Trophoblast cell (in vitro differentiated cells and primary cell): Measurements from ENCODE around the gene KRT83.

ENCODE experiments used
- DNase-seq, 2 donors: peaks; one replicate each; pipeline ENCODE4 v3.0.0-alpha.2; 2016
- H2AFZ ChIP-seq: 2 replicates; pipeline ENCODE4 v1.6.1; 2013; ENCODE audit warnings: low read length, moderate library complexity, mild to moderate bottlenecking; ENCODE audit not compliant: insufficient read depth, poor library complexity
- H2AK5ac ChIP-seq: 2 replicates; pipeline ENCODE4 v1.6.1; 2013; ENCODE audit warnings: mild to moderate bottlenecking, low read length
- H2BK120ac ChIP-seq: 2 replicates; pipeline ENCODE4 v1.6.1; 2013; ENCODE audit warnings: low read length, mild to moderate bottlenecking, moderate library complexity; ENCODE audit not compliant: insufficient read depth, poor library complexity
- H2BK12ac ChIP-seq: 2 replicates; pipeline ENCODE4 v1.6.1; 2013; ENCODE audit warnings: mild to moderate bottlenecking, low read length, moderate library complexity
- H2BK5ac ChIP-seq: 2 replicates; pipeline ENCODE4 v1.6.1; 2013; ENCODE audit warnings: low read length, low read depth, moderate library complexity, mild to moderate bottlenecking; ENCODE audit not compliant: poor library complexity
- H3K14ac ChIP-seq: 2 replicates; pipeline ENCODE4 v1.6.1; 2013; ENCODE audit warnings: mild to moderate bottlenecking, low read length
- H3K18ac ChIP-seq: 2 replicates; pipeline ENCODE4 v1.6.1; 2013; ENCODE audit warnings: mild to moderate bottlenecking, low read length
- H3K23ac ChIP-seq: 2 replicates; pipeline ENCODE4 v1.6.1; 2013; ENCODE audit warnings: low read length
- H3K27ac ChIP-seq: 2 replicates; pipeline ENCODE4 v1.5.1; 2013; ENCODE audit warnings: low read depth, mild to moderate bottlenecking, inconsistent platforms, low read length, moderate library complexity
- H3K27me3 ChIP-seq: 2 replicates; pipeline ENCODE4 v1.6.1; 2013; ENCODE audit warnings: inconsistent platforms, mild to moderate bottlenecking, low read length, moderate library complexity; ENCODE audit not compliant: insufficient read depth
- H3K36me3 ChIP-seq, 2 experiments: 1 replicate in 1 of 2; 2 replicates in 1 of 2; pipeline ENCODE4 v1.6.1; 2013; ENCODE audit warnings: low read length in 2 of 2, mild to moderate bottlenecking in 2 of 2, moderate library complexity in 1 of 2; ENCODE audit not compliant: insufficient read depth in 2 of 2, control insufficient read depth in 1 of 2
- H3K4ac ChIP-seq: 2 replicates; pipeline ENCODE4 v1.6.1; 2013; ENCODE audit warnings: low read depth, mild to moderate bottlenecking, low read length, moderate library complexity
- H3K4me1 ChIP-seq, 2 experiments: 1 replicate in 1 of 2; 2 replicates in 1 of 2; pipeline ENCODE4 v1.6.1; 2013; ENCODE audit warnings: low read length in 2 of 2, mild to moderate bottlenecking in 2 of 2, moderate library complexity in 1 of 2; ENCODE audit not compliant: insufficient read depth in 2 of 2, control insufficient read depth in 1 of 2
- H3K4me2 ChIP-seq: 2 replicates; pipeline ENCODE4 v1.6.1; 2013; ENCODE audit warnings: inconsistent platforms, mild to moderate bottlenecking, low read length, moderate library complexity
- H3K4me3 ChIP-seq: 2 replicates; pipeline ENCODE4 v1.5.1; 2013; ENCODE audit warnings: mild to moderate bottlenecking, low read depth, low read length, inconsistent platforms
- H3K79me1 ChIP-seq: one replicate; pipeline ENCODE4 v1.6.1; 2013; ENCODE audit warnings: low read length
- H3K79me2 ChIP-seq: 2 replicates; pipeline ENCODE4 v1.6.1; 2013; ENCODE audit warnings: low read length, mild to moderate bottlenecking; ENCODE audit not compliant: control insufficient read depth, insufficient read depth, poor library complexity
- H3K9ac ChIP-seq: 2 replicates; pipeline ENCODE4 v1.6.1; 2013; ENCODE audit warnings: mild to moderate bottlenecking, low read length
- H3K9me3 ChIP-seq: 2 replicates; pipeline ENCODE4 v1.6.1; 2013; ENCODE audit warnings: low read depth, mild to moderate bottlenecking, control low read depth, inconsistent platforms, low read length; ENCODE audit not compliant: insufficient read depth
- H4K12ac ChIP-seq: 2 replicates; pipeline ENCODE4 v1.6.1; 2013; ENCODE audit warnings: low read depth, mild to moderate bottlenecking, low read length, moderate library complexity
- H4K8ac ChIP-seq: 2 replicates; pipeline ENCODE4 v1.6.1; 2013; ENCODE audit warnings: low read depth, mild to moderate bottlenecking, low read length, moderate library complexity
- H4K91ac ChIP-seq: one replicate; pipeline ENCODE4 v1.6.1; 2013; ENCODE audit warnings: low read depth, mild to moderate bottlenecking, low read length, moderate library complexity
- WGBS: extraction: QIAGEN DNeasy Blood & Tissue Kit; methylation state at CpG from one replicate; pipeline ENCODE4 v1.1.7; 2013; ENCODE audit warnings: missing lambda C conversion rate; ENCODE audit not compliant: insufficient read length, insufficient coverage; ENCODE audit errors: extremely low coverage; 5-methylcytosine and 5-hydroxymethylcytosine counted together

Gene KRT83

DNA sequence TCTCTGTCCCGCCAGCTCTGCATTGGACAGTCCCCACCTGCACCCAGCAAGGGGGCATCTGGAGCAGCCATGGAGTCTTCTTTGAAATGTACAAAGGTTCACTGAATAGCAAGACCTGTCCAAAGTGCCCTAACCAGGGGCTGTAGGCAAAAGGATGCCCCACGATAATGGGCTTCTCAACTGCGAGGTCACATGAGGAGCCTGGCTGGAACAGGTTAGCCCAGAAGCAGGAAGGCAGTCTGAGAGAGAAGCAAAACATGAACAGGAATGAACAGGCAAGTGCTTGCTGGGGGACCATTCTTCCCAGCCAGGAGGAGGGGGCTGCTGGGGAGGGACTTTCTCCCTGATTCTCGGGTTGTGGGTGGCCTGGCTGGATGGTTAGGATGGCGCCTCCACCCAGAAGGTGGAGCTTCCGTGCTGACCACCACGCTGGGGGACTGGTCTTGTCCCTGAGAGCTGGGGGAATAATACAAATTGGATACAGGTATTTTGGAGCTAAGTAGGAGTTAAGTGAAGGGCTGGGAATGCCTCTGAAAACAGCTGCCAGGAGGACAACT lies 39.0 kb upstream of the KRT83 start:
- no CpG with 5 or more reads among the region's 7 CpGs for whole genome bisulfite sequencing
- H3K4me1 ChIP-seq, result no peaks in the 10 kb centered on the region
- H3K27ac ChIP-seq, result no peak overlapping the region
- no peak overlapping the region for H2AK5ac ChIP-seq
- no peak overlapping the region for H4K91ac ChIP-seq
- no peak overlapping the region for H2BK12ac ChIP-seq
- no peaks in the 10 kb centered on the region for H3K27me3 ChIP-seq
- H3K9me3 ChIP-seq, result peaks cover 2% of the 10 kb centered on the region
- H3K79me2 ChIP-seq, result no peaks in the 10 kb centered on the region
- H3K18ac ChIP-seq, result no peak overlapping the region
- H3K79me1 ChIP-seq, result no peaks in the 10 kb centered on the region
- H3K4me3 ChIP-seq, result no peak overlapping the region
- no peak overlapping the region for H3K23ac ChIP-seq
- H4K8ac ChIP-seq, result no peak overlapping the region
- H2AFZ ChIP-seq, result no peak overlapping the region
- H2BK5ac ChIP-seq, result no peak overlapping the region
- H3K14ac ChIP-seq, result no peak overlapping the region
- DNase-seq, result no peak
- no peaks in the 10 kb centered on the region for H3K36me3 ChIP-seq
- H3K4me2 ChIP-seq, result no peak overlapping the region
- no peak overlapping the region for H4K12ac ChIP-seq
- no peak overlapping the region for H3K4ac ChIP-seq
- H2BK120ac ChIP-seq, result no peak overlapping the region
- H3K9ac ChIP-seq, result no peak overlapping the region

DNA sequence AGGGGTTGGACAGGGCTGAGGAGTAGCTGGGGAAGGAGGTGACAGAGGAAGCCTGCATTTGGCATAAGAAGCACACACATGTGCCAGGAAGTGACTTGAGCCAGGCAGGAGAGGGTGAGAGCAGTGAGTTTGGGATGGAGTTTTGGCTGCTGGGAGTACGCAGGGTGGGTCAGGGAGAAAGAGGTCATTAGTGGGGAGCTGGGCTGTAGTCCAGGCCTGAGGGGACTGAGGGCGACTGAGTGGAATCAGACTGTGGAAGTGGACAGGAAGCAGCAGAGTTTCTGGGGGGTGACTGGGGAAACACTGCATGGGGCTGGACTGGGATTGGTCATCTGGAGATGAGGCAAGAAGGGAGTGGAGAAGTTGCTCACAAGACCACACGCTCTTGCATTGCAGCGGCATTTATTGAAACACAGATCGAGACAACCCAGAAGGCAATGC lies 38.4 kb upstream of the KRT83 start:
- no peaks in the 10 kb centered on the region for H3K79me2 ChIP-seq

DNA sequence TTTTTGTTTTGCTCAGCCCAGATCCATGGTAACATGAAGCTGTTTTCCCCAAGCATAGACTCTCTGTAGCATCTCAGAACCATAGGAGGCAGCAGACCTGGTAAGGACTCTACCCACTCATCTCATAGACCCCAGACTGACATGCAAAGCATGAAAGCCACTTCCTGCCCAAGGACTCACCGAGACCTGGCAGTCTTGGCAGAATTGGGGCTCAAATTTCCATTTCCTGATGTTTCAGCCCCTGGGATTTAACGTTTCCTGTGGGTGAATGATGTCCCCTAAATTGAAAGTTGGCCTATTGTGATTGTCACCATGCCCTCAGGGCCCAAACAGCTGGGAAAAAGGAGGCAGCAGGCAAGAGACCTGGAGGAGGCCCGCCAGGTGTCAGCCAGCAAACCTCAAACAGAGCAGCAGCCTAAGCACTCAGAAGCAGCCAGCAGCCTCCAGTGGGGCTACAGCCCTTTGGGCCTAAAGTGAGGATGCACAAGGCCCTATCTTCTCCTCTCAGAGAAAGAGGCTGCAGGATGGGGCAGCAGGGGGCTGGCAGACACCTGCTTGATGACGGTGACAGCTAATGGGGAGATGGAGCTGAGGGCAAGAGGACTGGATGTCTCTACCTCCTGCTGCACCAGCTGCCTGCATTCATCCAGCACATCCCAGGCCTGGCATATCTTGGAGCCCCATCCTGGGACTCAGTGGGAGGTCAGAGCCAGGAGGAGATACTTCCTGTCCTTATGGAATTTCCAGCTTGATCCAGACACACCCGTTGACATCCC lies 37.6 kb upstream of the KRT83 start:
- Histone ChIP-seq H3K18ac (no peak overlapping the region), H4K91ac (no peak overlapping the region), H2BK12ac (no peak overlapping the region), H3K4me1 (no peaks in the 10 kb centered on the region), H2AFZ (no peak overlapping the region), H3K9me3 (peaks cover 2% of the 10 kb centered on the region), H3K4me3 (no peak overlapping the region), H3K4me2 (no peak overlapping the region), H3K79me1 (no peaks in the 10 kb centered on the region), H3K27ac (no peak overlapping the region), H2AK5ac (no peak overlapping the region), H3K4ac (no peak overlapping the region), H3K79me2 (no peaks in the 10 kb centered on the region), H2BK5ac (no peak overlapping the region), H3K27me3 (no peaks in the 10 kb centered on the region), H4K12ac (no peak overlapping the region), H3K9ac (no peak overlapping the region), H4K8ac (no peak overlapping the region), H3K36me3 (no peaks in the 10 kb centered on the region), H3K23ac (no peak overlapping the region), H2BK120ac (no peak overlapping the region), H3K14ac (no peak overlapping the region)
- no peak for DNase-seq
- WGBS, result no CpG with 5 or more reads among the region's 5 CpGs

More for the DNA sequence above, 38.4 kb upstream of the KRT83 start:
- H3K4me3 ChIP-seq, result no peak overlapping the region
- no CpG with 5 or more reads among the region's 5 CpGs for WGBS
- H4K91ac ChIP-seq, result no peak overlapping the region
- no peak overlapping the region for H3K4me2 ChIP-seq
- H3K27me3 ChIP-seq, result no peaks in the 10 kb centered on the region
- H2AFZ ChIP-seq, result no peak overlapping the region
- no peak overlapping the region for H3K4ac ChIP-seq
- DNase-seq, result no peak
- no peak overlapping the region for H3K14ac ChIP-seq
- H2BK120ac ChIP-seq, result no peak overlapping the region
- H3K18ac ChIP-seq, result no peak overlapping the region
- no peak overlapping the region for H3K9ac ChIP-seq
- no peak overlapping the region for H4K12ac ChIP-seq
- H3K9me3 ChIP-seq, result peaks cover 2% of the 10 kb centered on the region
- H3K79me1 ChIP-seq, result no peaks in the 10 kb centered on the region
- no peak overlapping the region for H3K27ac ChIP-seq
- H2BK5ac ChIP-seq, result no peak overlapping the region
- no peaks in the 10 kb centered on the region for H3K4me1 ChIP-seq
- no peak overlapping the region for H4K8ac ChIP-seq
- no peak overlapping the region for H2AK5ac ChIP-seq
- no peaks in the 10 kb centered on the region for H3K36me3 ChIP-seq
- no peak overlapping the region for H2BK12ac ChIP-seq
- H3K23ac ChIP-seq, result no peak overlapping the region

DNA sequence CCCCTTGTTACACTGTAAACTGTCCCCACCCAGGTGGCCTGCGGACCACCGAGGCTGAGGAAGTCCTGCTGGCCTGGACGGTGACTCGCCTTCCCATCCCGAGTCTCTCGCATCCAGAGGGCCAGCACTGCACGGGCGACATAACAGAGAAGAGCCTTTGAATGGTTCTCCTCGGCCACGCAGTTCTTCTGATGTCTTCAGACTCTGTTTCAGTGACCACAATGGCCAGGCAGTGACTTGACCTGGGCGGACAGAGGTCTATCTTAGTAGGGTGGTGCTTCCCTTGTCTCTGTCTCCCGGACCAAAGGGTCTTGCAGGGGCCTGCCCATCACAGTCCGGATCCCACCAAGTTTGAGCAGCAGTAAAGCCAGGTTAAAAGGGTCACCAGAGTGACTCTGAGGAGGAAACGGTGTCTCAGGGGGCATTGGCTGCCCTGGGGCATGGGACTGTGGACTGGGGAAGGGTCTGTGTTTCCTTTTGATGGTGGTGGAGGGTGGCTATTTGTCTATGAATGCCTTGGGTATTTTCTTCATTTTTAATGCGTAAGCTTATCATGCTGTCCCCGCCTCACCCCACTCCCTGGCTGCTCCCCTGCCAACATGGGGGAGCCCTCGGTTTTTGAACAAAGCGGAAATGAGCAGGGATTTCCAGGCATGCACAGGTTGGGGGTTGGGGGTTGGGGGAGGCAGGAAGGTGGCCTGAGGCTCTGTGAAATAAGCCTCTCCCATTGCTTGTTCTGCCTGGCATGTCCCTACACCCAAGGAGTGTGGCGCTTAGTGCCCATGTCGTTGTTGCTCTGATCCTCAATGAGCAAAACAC lies 35.8 kb upstream of the KRT83 start:
- no CpG with 5 or more reads among the region's 20 CpGs for WGBS
- H2AFZ ChIP-seq, result no peak overlapping the region
- no peaks in the 10 kb centered on the region for H3K27me3 ChIP-seq
- H4K91ac ChIP-seq, result no peak overlapping the region
- no peak overlapping the region for H3K23ac ChIP-seq
- no peak overlapping the region for H3K4me2 ChIP-seq
- no peak overlapping the region for H3K14ac ChIP-seq
- H3K18ac ChIP-seq, result no peak overlapping the region
- no peak overlapping the region for H4K8ac ChIP-seq
- no peak overlapping the region for H3K9ac ChIP-seq
- no peak overlapping the region for H3K27ac ChIP-seq
- H3K4me3 ChIP-seq, result no peak overlapping the region
- H3K36me3 ChIP-seq, result no peaks in the 10 kb centered on the region
- no peak overlapping the region for H4K12ac ChIP-seq
- H3K4ac ChIP-seq, result no peak overlapping the region
- no peak for DNase-seq
- H2BK5ac ChIP-seq, result no peak overlapping the region
- no peaks in the 10 kb centered on the region for H3K4me1 ChIP-seq
- no peaks in the 10 kb centered on the region for H3K79me2 ChIP-seq
- H2BK120ac ChIP-seq, result no peak overlapping the region
- no peaks in the 10 kb centered on the region for H3K79me1 ChIP-seq
- H3K9me3 ChIP-seq, result peaks cover 2% of the 10 kb centered on the region
- H2AK5ac ChIP-seq, result no peak overlapping the region
- no peak overlapping the region for H2BK12ac ChIP-seq
